H9 (cell line): ENCODE measurements around the gene FARS2. TPM values are rescaled to one million over a fixed set of nuclear protein-coding genes. Genes with fewer than 3 reads are reported as not detected.

Experiments
- DNase-seq: peaks from one replicate; pipeline ENCODE4 v3.0.0-alpha.2; 2017
- H2AFZ ChIP-seq: one replicate; pipeline ENCODE4 v1.6.1; 2013; ENCODE audit warnings: mild to moderate bottlenecking, low read length, control low read depth, moderate library complexity
- H2AK5ac ChIP-seq: 2 replicates; pipeline ENCODE4 v1.6.1; 2013; ENCODE audit warnings: low read length, control low read depth, mixed read lengths; ENCODE audit not compliant: insufficient read length
- H2BK120ac ChIP-seq: one replicate; pipeline ENCODE4 v1.6.1; 2013; ENCODE audit warnings: low read depth, mild to moderate bottlenecking, low read length, control low read depth, inconsistent platforms; ENCODE audit not compliant: poor library complexity, severe bottlenecking
- H2BK12ac ChIP-seq: 2 replicates; pipeline ENCODE4 v1.6.1; 2013; ENCODE audit warnings: low read length, control low read depth, mixed read lengths, low read depth; ENCODE audit not compliant: insufficient read length
- H2BK15ac ChIP-seq: 2 replicates; pipeline ENCODE4 v1.6.1; 2013; ENCODE audit warnings: low read depth, low read length, control low read depth
- H2BK20ac ChIP-seq: one replicate; pipeline ENCODE4 v1.6.1; 2013; ENCODE audit warnings: low read depth, mild to moderate bottlenecking, low read length, control low read depth, inconsistent platforms; ENCODE audit not compliant: poor library complexity, severe bottlenecking
- H2BK5ac ChIP-seq: 2 replicates; pipeline ENCODE4 v1.6.1; 2013; ENCODE audit warnings: low read length, control low read depth, mixed read lengths; ENCODE audit not compliant: insufficient read length
- H3K14ac ChIP-seq: 2 replicates; pipeline ENCODE4 v1.6.1; 2013; ENCODE audit warnings: low read length, control low read depth; ENCODE audit not compliant: insufficient read depth
- H3K18ac ChIP-seq: 2 replicates; pipeline ENCODE4 v1.6.1; 2013; ENCODE audit warnings: low read depth, mild to moderate bottlenecking, mixed read lengths, low read length, control low read depth; ENCODE audit not compliant: insufficient read length
- H3K23ac ChIP-seq: 2 replicates; pipeline ENCODE4 v1.6.1; 2013; ENCODE audit warnings: low read length, control low read depth, mixed read lengths, low read depth; ENCODE audit not compliant: insufficient read length
- H3K23me2 ChIP-seq: 2 replicates; pipeline ENCODE4 v1.6.1; 2013; ENCODE audit warnings: low read depth, mild to moderate bottlenecking, mixed read lengths, low read length, control low read depth; ENCODE audit not compliant: insufficient read length, poor library complexity, severe bottlenecking
- H3K27ac ChIP-seq: 2 replicates; pipeline ENCODE4 v1.5.1; 2013; ENCODE audit warnings: low read length, control low read depth, mixed read lengths, low read depth; ENCODE audit not compliant: insufficient read length
- H3K27me3 ChIP-seq: 2 replicates; pipeline ENCODE4 v1.6.1; 2013; ENCODE audit warnings: low read length, control low read depth, inconsistent platforms; ENCODE audit not compliant: insufficient read depth
- H3K4ac ChIP-seq: 2 replicates; pipeline ENCODE4 v1.6.1; 2013; ENCODE audit warnings: low read depth, mild to moderate bottlenecking, control low read depth, inconsistent platforms, low read length, moderate library complexity
- H3K4me1 ChIP-seq: 2 replicates; pipeline ENCODE4 v1.6.1; 2013; ENCODE audit warnings: low read length, control low read depth, inconsistent platforms; ENCODE audit not compliant: insufficient read depth
- H3K4me2 ChIP-seq: 2 replicates; pipeline ENCODE4 v1.6.1; 2013; ENCODE audit warnings: low read length, control low read depth, mixed read lengths; ENCODE audit not compliant: insufficient read length, insufficient read depth
- H3K56ac ChIP-seq: 2 replicates; pipeline ENCODE4 v1.6.1; 2013; ENCODE audit warnings: low read depth, mild to moderate bottlenecking, mixed read lengths, low read length, control low read depth; ENCODE audit not compliant: insufficient read length
- H3K79me1 ChIP-seq: 2 replicates; pipeline ENCODE4 v1.6.1; 2013; ENCODE audit warnings: low read depth, mild to moderate bottlenecking, moderate library complexity, low read length, control low read depth, inconsistent platforms; ENCODE audit not compliant: insufficient read depth, poor library complexity, severe bottlenecking
- H3K79me2 ChIP-seq: 2 replicates; pipeline ENCODE4 v1.6.1; 2013; ENCODE audit warnings: low read length, control low read depth, inconsistent platforms; ENCODE audit not compliant: insufficient read depth
- H3K9ac ChIP-seq: 2 replicates; pipeline ENCODE4 v1.6.1; 2013; ENCODE audit warnings: low read length, control low read depth, mixed read lengths; ENCODE audit not compliant: insufficient read length; ENCODE audit errors: extremely low read depth
- H3K9me3 ChIP-seq: one replicate; pipeline ENCODE4 v1.6.1; 2013; ENCODE audit warnings: low read depth, low read length, inconsistent platforms; ENCODE audit not compliant: control insufficient read depth
- H3T11ph ChIP-seq: one replicate; pipeline ENCODE4 v1.6.1; 2013; ENCODE audit warnings: mild to moderate bottlenecking, low read length, control low read depth, inconsistent platforms
- H4K20me1 ChIP-seq: one replicate; pipeline ENCODE4 v1.6.1; 2013; ENCODE audit not compliant: control insufficient read depth, insufficient read length, insufficient read depth
- H4K5ac ChIP-seq: 2 replicates; pipeline ENCODE4 v1.6.1; 2013; ENCODE audit warnings: low read depth, mild to moderate bottlenecking, mixed read lengths, low read length, control low read depth; ENCODE audit not compliant: insufficient read length
- H4K8ac ChIP-seq: replicated peaks from 2 replicates; pipeline ENCODE4 v1.6.1; 2013; ENCODE audit warnings: low read length, control low read depth, mixed read lengths, low read depth; ENCODE audit not compliant: insufficient read length
- H4K91ac ChIP-seq: 2 replicates; pipeline ENCODE4 v1.6.1; 2013; ENCODE audit warnings: low read depth, mild to moderate bottlenecking, moderate library complexity, mixed read lengths, low read length, control low read depth; ENCODE audit not compliant: insufficient read length
- H3K27ac Mint-ChIP-seq, 3 experiments: 2 replicates in 2 of 3; 3 replicates in 1 of 3; pipeline ENCODE4 v1.8.0; 2020 to 2021; ENCODE audit warnings: mixed read lengths in 3 of 3, mild to moderate bottlenecking in 1 of 3, moderate library complexity in 1 of 3
- H3K27me3 Mint-ChIP-seq: 2 replicates; pipeline ENCODE4 v1.8.0; 2021; ENCODE audit warnings: low read depth, mild to moderate bottlenecking, moderate library complexity, mixed read lengths
- H3K36me3 Mint-ChIP-seq, 3 experiments: 2 replicates in 2 of 3; 3 replicates in 1 of 3; pipeline ENCODE4 v1.8.0; 2020 to 2021; ENCODE audit warnings: low read depth in 3 of 3, mixed read lengths in 3 of 3; ENCODE audit not compliant: insufficient read depth in 1 of 3
- H3K4me1 Mint-ChIP-seq, 2 experiments: 2 replicates each; pipeline ENCODE4 v1.8.0; 2020; ENCODE audit warnings: mixed read lengths in 2 of 2
- H3K4me3 Mint-ChIP-seq, 2 experiments: 2 replicates in 1 of 2; 3 replicates in 1 of 2; pipeline ENCODE4 v1.8.0; 2020 to 2021; ENCODE audit warnings: mild to moderate bottlenecking in 2 of 2, mixed read lengths in 2 of 2, moderate library complexity in 1 of 2
- H3K9me3 Mint-ChIP-seq, 2 experiments: 2 replicates in 1 of 2; 3 replicates in 1 of 2; pipeline ENCODE4 v1.8.0; 2020; ENCODE audit warnings: mild to moderate bottlenecking in 2 of 2, mixed read lengths in 2 of 2, moderate library complexity in 1 of 2
- WGBS: extraction: QIAGEN DNeasy Blood & Tissue Kit; methylation state at CpG from one replicate; pipeline ENCODE4 v1.1.7; 2013; ENCODE audit warnings: missing lambda C conversion rate, low lambda C conversion rate, mixed read lengths; ENCODE audit not compliant: insufficient read length; ENCODE audit errors: extremely low coverage; 5-methylcytosine and 5-hydroxymethylcytosine counted together
- total RNA-seq: library from RNA; stranded (reverse); gene quantifications from 2 replicates; pipeline ENCODE4 v1.2.1, GENCODE V29; 2021
- TF ChIP-seq, protein P1 (sequence below): fragments of 200-600 bp; sonication (generic); conservative IDR thresholded peaks from 3 replicates; pipeline ENCODE4 v1.8.0; 2021; ENCODE audit warnings: antibody characterized with exemption, mild to moderate bottlenecking

Gene FARS2
- total RNA-seq, 1 experiment from 2014 or later, result 8.5 TPM

- Histone ChIP-seq H4K91ac (no peak overlapping the region), H3K4me1 (peaks cover 4% of the 10 kb centered on the region; the same call in 1 of the 2 replicates), H2AK5ac (no peak overlapping the region), H3K14ac (no peak overlapping the region), H3T11ph (no peak overlapping the region), H2AFZ (no peak overlapping the region), H3K9me3 (no peaks in the 10 kb centered on the region), H3K23ac (no peak overlapping the region), H3K27me3 (no peaks in the 10 kb centered on the region), H2BK12ac (no peak overlapping the region), H3K23me2 (no peaks in the 10 kb centered on the region), H3K9ac (no peak overlapping the region), H3K4ac (no peak overlapping the region), H3K56ac (no peak overlapping the region), H3K18ac (no peak overlapping the region), H3K4me2 (no peak overlapping the region), H4K8ac (no peak overlapping the region), H4K20me1 (no peaks in the 10 kb centered on the region), H4K5ac (no peak overlapping the region), H3K79me1 (no peaks in the 10 kb centered on the region), H2BK5ac (no peak overlapping the region), H2BK20ac (no peak overlapping the region), H2BK120ac (no peak overlapping the region), H3K79me2 (no peaks in the 10 kb centered on the region), H3K27ac (no peak overlapping the region), H2BK15ac (no peak overlapping the region)
- TF ChIP-seq, protein P1, sequence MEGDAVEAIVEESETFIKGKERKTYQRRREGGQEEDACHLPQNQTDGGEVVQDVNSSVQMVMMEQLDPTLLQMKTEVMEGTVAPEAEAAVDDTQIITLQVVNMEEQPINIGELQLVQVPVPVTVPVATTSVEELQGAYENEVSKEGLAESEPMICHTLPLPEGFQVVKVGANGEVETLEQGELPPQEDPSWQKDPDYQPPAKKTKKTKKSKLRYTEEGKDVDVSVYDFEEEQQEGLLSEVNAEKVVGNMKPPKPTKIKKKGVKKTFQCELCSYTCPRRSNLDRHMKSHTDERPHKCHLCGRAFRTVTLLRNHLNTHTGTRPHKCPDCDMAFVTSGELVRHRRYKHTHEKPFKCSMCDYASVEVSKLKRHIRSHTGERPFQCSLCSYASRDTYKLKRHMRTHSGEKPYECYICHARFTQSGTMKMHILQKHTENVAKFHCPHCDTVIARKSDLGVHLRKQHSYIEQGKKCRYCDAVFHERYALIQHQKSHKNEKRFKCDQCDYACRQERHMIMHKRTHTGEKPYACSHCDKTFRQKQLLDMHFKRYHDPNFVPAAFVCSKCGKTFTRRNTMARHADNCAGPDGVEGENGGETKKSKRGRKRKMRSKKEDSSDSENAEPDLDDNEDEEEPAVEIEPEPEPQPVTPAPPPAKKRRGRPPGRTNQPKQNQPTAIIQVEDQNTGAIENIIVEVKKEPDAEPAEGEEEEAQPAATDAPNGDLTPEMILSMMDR, result no peak
- no peaks in the 10 kb centered on the region; a peak in 1 of 7 replicates for H3K36me3 Mint-ChIP-seq
- no peaks in the 10 kb centered on the region for H3K9me3 Mint-ChIP-seq
- H3K4me3 Mint-ChIP-seq, result no peak overlapping the region
- H3K27ac Mint-ChIP-seq, result no peak overlapping the region
- DNase-seq, result no peak
- WGBS, result no CpG with 5 or more reads among the region's 3 CpGs
- no peaks in the 10 kb centered on the region for H3K27me3 Mint-ChIP-seq
- peaks cover 25 to 26% of the 10 kb centered on the region in 2 experiments for H3K4me1 Mint-ChIP-seq
Measured at GRCh38 chr6:5664149-5664548, 402.8 kb downstream of the FARS2 start.
